Ovary (tissue), 9 donors: Measurements from ENCODE around the gene NSRP1. TPM values are rescaled to one million over a fixed set of nuclear protein-coding genes. Genes with fewer than 3 reads are reported as not detected.

Experiments
- DNase-seq, 5 donors: peaks; one replicate each; pipeline ENCODE4 v3.0.0-alpha.2; 2019 to 2020
- H3K27ac ChIP-seq, 2 donors: fragments of 200-600 bp; one replicate each; pipeline versions ENCODE4 v1.5.1 to v1.8.0; 2019 to 2022
- H3K27me3 ChIP-seq: fragments of 200-600 bp; one replicate; pipeline ENCODE4 v1.8.0; 2022
- H3K36me3 ChIP-seq: fragments of 200-600 bp; sonication (generic); one replicate; pipeline ENCODE4 v1.5.1; 2019
- H3K4me1 ChIP-seq: one replicate; pipeline ENCODE4 v1.8.1; 2013; ENCODE audit warnings: mild to moderate bottlenecking, moderate library complexity; ENCODE audit not compliant: insufficient read depth
- H3K4me3 ChIP-seq: fragments of 200-600 bp; sonication (generic); one replicate; pipeline ENCODE4 v1.5.1; 2017
- H3K9me3 ChIP-seq, 2 donors: fragments of 200-600 bp in 1 of 2; sonication (generic) in 1 of 2; one replicate each; pipeline versions ENCODE4 v1.5.1 to v1.8.1; 2013 to 2019; ENCODE audit warnings: mild to moderate bottlenecking in 1 of 2, moderate library complexity in 1 of 2
- EP300 ChIP-seq: sonication (generic); formaldehyde crosslinking; IDR thresholded peaks from one replicate; pipeline ENCODE4 v1.6.1; 2017; ENCODE audit warnings: antibody characterized with exemption
- POLR2A ChIP-seq: fragments of 450-650 bp; IDR thresholded peaks from one replicate; pipeline ENCODE4 v1.6.1; 2017; ENCODE audit warnings: antibody characterized with exemption, mild to moderate bottlenecking, moderate library complexity
- WGBS, 3 donors: extraction: QIAGEN DNeasy Blood & Tissue Kit in 1 of 3; methylation state at CpG; one replicate each; pipeline versions ENCODE4 v1.1.5 to v1.1.7; 2013 to 2017; 5-methylcytosine and 5-hydroxymethylcytosine counted together
- intact Hi-C, 4 donors: fragments of 100-400 bp; cut with DNase I; formaldehyde crosslinking; loops; one replicate each; pipeline versions ENCODE4 v1.11.0 to v1.15.1; 2022 to 2023
- polyA plus RNA-seq, 2 donors: library from polyadenylated mRNA; stranded (reverse); fragments of 200-250 nt in 1 of 2; fragments of 350-450 nt in 1 of 2; fragmentation: Illumina TruSeq in 1 of 2; extraction: RNeasy Lipid Tissue Mini Kit (QIAGEN cat#74804) in 1 of 2; gene quantifications; one replicate each; pipeline ENCODE4 v1.2.3, GENCODE V29; 2013 to 2014
- total RNA-seq, 7 donors: library from RNA; depleted of rRNA in 2 of 7; stranded (reverse); fragments of >200 nt in 2 of 7; fragmentation: NEBNext Ultra II Directional in 3 of 7; extraction: Animal tissue kit (Norgen Biotek cat#: 25700) in 3 of 7; gene quantifications; one replicate each; pipeline versions ENCODE4 v1.1.0 to v1.2.4, GENCODE V29; 2016 to 2023
- TF ChIP-seq, protein P1 (sequence below), 3 donors: fragments of 450-650 bp in 2 of 3; fragments of 200-600 bp in 1 of 3; IDR thresholded peaks; one replicate each; pipeline versions ENCODE4 v1.5.1 to v1.8.0; 2016 to 2022; ENCODE audit warnings: antibody characterized with exemption in 3 of 3, mild to moderate bottlenecking in 1 of 3
- donor health status: DM: no; HTN: no; CAD: no; lungs with moderate emphysema.
- donor health status: DM: no; HTN: no; CAD: no.
- donor health status: Bipolar disorder and iron deficiency.
- donor health status: DM: yes; HTN: yes; CAD: no.
- donor health status: DM: no; HTN: no; CAD: no.
- donor health status: DM: yes; HTN: yes; CAD: no.

The NSRP1 gene
- total and polyA plus RNA-seq, 9 donors = 19.0 to 42.1 (median 26.6) TPM

- H3K27ac ChIP-seq = no peak overlapping the region
- no peaks in the 10 kb centered on the region for H3K27me3 ChIP-seq
- H3K9me3 ChIP-seq = no peaks in the 10 kb centered on the region
- no peak overlapping the region for H3K4me3 ChIP-seq
- no peaks in the 10 kb centered on the region for H3K4me1 ChIP-seq
- no peak for TF ChIP-seq POLR2A
- TF ChIP-seq EP300 = no peak
- TF ChIP-seq, protein P1, sequence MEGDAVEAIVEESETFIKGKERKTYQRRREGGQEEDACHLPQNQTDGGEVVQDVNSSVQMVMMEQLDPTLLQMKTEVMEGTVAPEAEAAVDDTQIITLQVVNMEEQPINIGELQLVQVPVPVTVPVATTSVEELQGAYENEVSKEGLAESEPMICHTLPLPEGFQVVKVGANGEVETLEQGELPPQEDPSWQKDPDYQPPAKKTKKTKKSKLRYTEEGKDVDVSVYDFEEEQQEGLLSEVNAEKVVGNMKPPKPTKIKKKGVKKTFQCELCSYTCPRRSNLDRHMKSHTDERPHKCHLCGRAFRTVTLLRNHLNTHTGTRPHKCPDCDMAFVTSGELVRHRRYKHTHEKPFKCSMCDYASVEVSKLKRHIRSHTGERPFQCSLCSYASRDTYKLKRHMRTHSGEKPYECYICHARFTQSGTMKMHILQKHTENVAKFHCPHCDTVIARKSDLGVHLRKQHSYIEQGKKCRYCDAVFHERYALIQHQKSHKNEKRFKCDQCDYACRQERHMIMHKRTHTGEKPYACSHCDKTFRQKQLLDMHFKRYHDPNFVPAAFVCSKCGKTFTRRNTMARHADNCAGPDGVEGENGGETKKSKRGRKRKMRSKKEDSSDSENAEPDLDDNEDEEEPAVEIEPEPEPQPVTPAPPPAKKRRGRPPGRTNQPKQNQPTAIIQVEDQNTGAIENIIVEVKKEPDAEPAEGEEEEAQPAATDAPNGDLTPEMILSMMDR (IDR thresholded peaks at IDR 0.05) = no peak
- H3K36me3 ChIP-seq = no peaks in the 10 kb centered on the region
- 82 to 92% (median 89%) methylated on average over 6 of the region's 6 CpGs for WGBS, 3 donors
- DNase-seq = no peak
- intact Hi-C loops = no loop called here
Measured at GRCh38 chr17:30211371-30211770, 94.8 kb downstream of the NSRP1 start.

DNA sequence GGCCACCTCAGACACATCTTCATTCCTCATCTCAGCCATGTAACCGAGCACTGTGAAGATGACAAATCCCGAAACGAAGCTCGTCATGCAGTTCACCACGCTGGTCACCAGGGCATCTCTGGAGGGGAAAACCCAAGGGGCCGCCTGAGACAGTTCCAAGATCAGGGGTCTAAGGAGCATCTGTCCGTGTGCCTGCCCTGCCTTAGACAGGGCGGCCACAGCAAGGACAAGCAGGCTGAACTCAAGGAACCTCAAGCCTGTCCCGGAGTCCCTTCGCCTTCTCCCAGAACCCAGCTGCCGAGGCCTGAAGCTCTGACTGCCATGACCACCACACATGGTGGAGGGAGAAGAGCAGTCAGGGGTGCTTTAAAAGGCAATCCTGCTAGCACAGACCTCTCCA is 96.1 kb downstream of the NSRP1 start:
- Histone ChIP-seq H3K4me3 (no peak overlapping the region), H3K9me3 (no peaks in the 10 kb centered on the region), H3K27ac (no peak overlapping the region), H3K36me3 (no peaks in the 10 kb centered on the region), H3K27me3 (no peaks in the 10 kb centered on the region), H3K4me1 (no peaks in the 10 kb centered on the region)
- intact Hi-C loops = no loop called here
- 85 to 92% (median 89%) methylated on average over 11 of the region's 11 CpGs for WGBS, 3 donors
- DNase-seq = no peak
- TF ChIP-seq POLR2A (no peak), EP300 (no peak)
- TF ChIP-seq, protein P1 (IDR thresholded peaks at IDR 0.05) = no peak

- DNase-seq = no peak
- intact Hi-C loops = no loop called here
- whole genome bisulfite sequencing, 3 donors = 93 to 94% (median 93%) methylated on average over 6 of the region's 6 CpGs
- Histone ChIP-seq H3K36me3 (no peaks in the 10 kb centered on the region), H3K27ac (no peak overlapping the region), H3K27me3 (no peaks in the 10 kb centered on the region), H3K4me1 (no peaks in the 10 kb centered on the region), H3K4me3 (no peak overlapping the region), H3K9me3 (no peaks in the 10 kb centered on the region)
- TF ChIP-seq EP300 (no peak), POLR2A (no peak)
- TF ChIP-seq, protein P1 (IDR thresholded peaks at IDR 0.05) = no peak
Measured at GRCh38 chr17:30217054-30217453, 100.4 kb downstream of the NSRP1 start.

DNA sequence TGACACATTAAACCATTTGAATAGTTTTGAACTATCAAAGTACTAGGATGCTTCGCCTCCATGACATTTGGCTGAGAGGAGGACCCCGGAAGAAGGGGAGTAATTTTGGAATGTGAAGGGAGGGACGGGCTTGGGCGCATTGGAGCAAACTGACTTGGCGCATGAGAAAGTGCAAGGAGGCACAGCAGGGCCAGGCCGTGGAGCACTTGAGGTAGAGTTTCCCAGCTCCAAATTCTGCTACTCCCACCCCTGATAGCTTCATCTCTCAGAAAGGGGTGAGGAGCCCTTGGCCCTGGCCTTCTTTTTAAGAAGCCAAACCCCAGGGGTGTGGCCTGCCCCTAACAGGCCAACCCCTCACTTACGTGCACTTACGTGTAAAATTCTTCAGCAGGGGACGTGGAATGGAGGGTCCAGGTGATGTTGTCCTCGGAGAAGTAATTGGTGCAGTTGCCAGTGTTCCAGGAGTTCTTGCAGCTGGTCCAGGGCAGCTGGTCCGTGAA is 101.2 kb downstream of the NSRP1 start:
- Histone ChIP-seq H3K4me3 (no peak overlapping the region), H3K27me3 (no peaks in the 10 kb centered on the region), H3K4me1 (no peaks in the 10 kb centered on the region), H3K36me3 (no peaks in the 10 kb centered on the region), H3K27ac (no peak overlapping the region), H3K9me3 (no peaks in the 10 kb centered on the region)
- intact Hi-C loops = no loop called here
- TF ChIP-seq, protein P1 (IDR thresholded peaks at IDR 0.05) = no peak
- TF ChIP-seq EP300 (no peak), POLR2A (no peak)
- 89 to 93% (median 90%) methylated on average over 11 of the region's 11 CpGs for WGBS, 3 donors
- DNase-seq = no peak
